Measurements from ENCODE around the gene DDX24.

The DDX24 gene

GRCh38 chr14:94047581-94047980, 33.4 kb downstream of the DDX24 start:
- Histone ChIP-seq H3K4me3 (ENCODE audit: extremely low read depth, insufficient read depth, low read length, poor library complexity, severe bottlenecking) (no peak overlapping the region), H3K36me3 (ENCODE audit: control insufficient read depth, insufficient read depth, low read length) (peaks cover 79% of the 10 kb centered on the region), H3K9me3 (ENCODE audit: control insufficient read depth, low read length) (no peaks in the 10 kb centered on the region), H3K4me1 (ENCODE audit: control insufficient read depth, insufficient read depth, low read length, poor library complexity, severe bottlenecking) (no peaks in the 10 kb centered on the region), H3K27ac (ENCODE audit: low read depth, low read length, severe bottlenecking) (no peak overlapping the region)
- 94 to 100% methylated on average over 3 of the region's 3 CpGs for WGBS, 2 experiments (ENCODE audit: insufficient coverage in 2 of 2)

- Histone ChIP-seq H3K27ac (ENCODE audit: low read depth, low read length, severe bottlenecking) (no peak overlapping the region), H3K4me3 (ENCODE audit: extremely low read depth, insufficient read depth, low read length, poor library complexity, severe bottlenecking) (no peak overlapping the region), H3K36me3 (ENCODE audit: control insufficient read depth, insufficient read depth, low read length) (peaks cover 72% of the 10 kb centered on the region), H3K4me1 (ENCODE audit: control insufficient read depth, insufficient read depth, low read length, poor library complexity, severe bottlenecking) (no peaks in the 10 kb centered on the region), H3K9me3 (ENCODE audit: control insufficient read depth, low read length) (no peaks in the 10 kb centered on the region)
- WGBS, 2 experiments (ENCODE audit: insufficient coverage in 2 of 2), result 93 to 100% methylated on average over 4 of the region's 7 CpGs
These were observed 34.2 kb downstream of the DDX24 start for GRCh38 chr14:94046696-94047250.

GRCh38 chr14:94045563-94046345, 35.2 kb downstream of the DDX24 start:
- peaks cover 62% of the 10 kb centered on the region for H3K36me3 ChIP-seq (ENCODE audit: control insufficient read depth, insufficient read depth, low read length)
- H3K27ac ChIP-seq (ENCODE audit: low read depth, low read length, severe bottlenecking), result no peak overlapping the region
- 97 to 99% methylated on average over 17 to 19 of the region's 19 CpGs for WGBS, 2 experiments (ENCODE audit: insufficient coverage in 2 of 2)
- no peak overlapping the region for H3K4me3 ChIP-seq (ENCODE audit: extremely low read depth, insufficient read depth, low read length, poor library complexity, severe bottlenecking)
- no peaks in the 10 kb centered on the region for H3K9me3 ChIP-seq (ENCODE audit: control insufficient read depth, low read length)
- no peaks in the 10 kb centered on the region for H3K4me1 ChIP-seq (ENCODE audit: control insufficient read depth, insufficient read depth, low read length, poor library complexity, severe bottlenecking)

- H3K27ac ChIP-seq (ENCODE audit: low read depth, low read length, severe bottlenecking), result no peak overlapping the region
- 94 to 98% methylated on average over 7 of the region's 8 CpGs for WGBS, 2 experiments (ENCODE audit: insufficient coverage in 2 of 2)
- no peaks in the 10 kb centered on the region for H3K4me1 ChIP-seq (ENCODE audit: control insufficient read depth, insufficient read depth, low read length, poor library complexity, severe bottlenecking)
- H3K4me3 ChIP-seq (ENCODE audit: extremely low read depth, insufficient read depth, low read length, poor library complexity, severe bottlenecking), result no peak overlapping the region
- H3K36me3 ChIP-seq (ENCODE audit: control insufficient read depth, insufficient read depth, low read length), result peaks cover 55% of the 10 kb centered on the region
- no peaks in the 10 kb centered on the region for H3K9me3 ChIP-seq (ENCODE audit: control insufficient read depth, low read length)
These were observed 35.9 kb downstream of the DDX24 start for GRCh38 chr14:94045101-94045500.

- WGBS, 2 experiments (ENCODE audit: insufficient coverage in 2 of 2), result 94 to 96% methylated on average over 12 to 18 of the region's 20 CpGs
- Histone ChIP-seq H3K27ac (ENCODE audit: low read depth, low read length, severe bottlenecking) (no peak overlapping the region), H3K36me3 (ENCODE audit: control insufficient read depth, insufficient read depth, low read length) (peaks cover 50% of the 10 kb centered on the region), H3K4me3 (ENCODE audit: extremely low read depth, insufficient read depth, low read length, poor library complexity, severe bottlenecking) (no peak overlapping the region), H3K4me1 (ENCODE audit: control insufficient read depth, insufficient read depth, low read length, poor library complexity, severe bottlenecking) (no peaks in the 10 kb centered on the region), H3K9me3 (ENCODE audit: control insufficient read depth, low read length) (no peaks in the 10 kb centered on the region)
These were observed 36.4 kb downstream of the DDX24 start for GRCh38 chr14:94044476-94045091.

- no peaks in the 10 kb centered on the region for H3K9me3 ChIP-seq (ENCODE audit: control insufficient read depth, low read length)
- no peak overlapping the region for H3K4me3 ChIP-seq (ENCODE audit: extremely low read depth, insufficient read depth, low read length, poor library complexity, severe bottlenecking)
- no peak overlapping the region for H3K27ac ChIP-seq (ENCODE audit: low read depth, low read length, severe bottlenecking)
- no peaks in the 10 kb centered on the region for H3K4me1 ChIP-seq (ENCODE audit: control insufficient read depth, insufficient read depth, low read length, poor library complexity, severe bottlenecking)
- WGBS, 2 experiments (ENCODE audit: insufficient coverage in 2 of 2), result 93 to 95% methylated on average over 10 to 12 of the region's 14 CpGs
- H3K36me3 ChIP-seq (ENCODE audit: control insufficient read depth, insufficient read depth, low read length), result peaks cover 43% of the 10 kb centered on the region
These were observed 37.1 kb downstream of the DDX24 start for GRCh38 chr14:94043756-94044475.

- Histone ChIP-seq H3K27ac (ENCODE audit: low read depth, low read length, severe bottlenecking) (no peak overlapping the region), H3K9me3 (ENCODE audit: control insufficient read depth, low read length) (no peaks in the 10 kb centered on the region), H3K36me3 (ENCODE audit: control insufficient read depth, insufficient read depth, low read length) (peaks cover 37% of the 10 kb centered on the region), H3K4me3 (ENCODE audit: extremely low read depth, insufficient read depth, low read length, poor library complexity, severe bottlenecking) (no peak overlapping the region), H3K4me1 (ENCODE audit: control insufficient read depth, insufficient read depth, low read length, poor library complexity, severe bottlenecking) (no peaks in the 10 kb centered on the region)
- WGBS, 2 experiments (ENCODE audit: insufficient coverage in 2 of 2), result 96 to 97% methylated on average over 10 of the region's 13 CpGs
These were observed 37.8 kb downstream of the DDX24 start for GRCh38 chr14:94043111-94043755.

- H3K4me3 ChIP-seq (ENCODE audit: extremely low read depth, insufficient read depth, low read length, poor library complexity, severe bottlenecking), result no peak overlapping the region
These were observed 38.4 kb downstream of the DDX24 start for GRCh38 chr14:94042433-94043091.

GRCh38 chr14:94041551-94042346, 39.3 kb downstream of the DDX24 start:
- H3K27ac ChIP-seq (ENCODE audit: low read depth, low read length, severe bottlenecking), result no peak overlapping the region
- peaks cover 22% of the 10 kb centered on the region for H3K36me3 ChIP-seq (ENCODE audit: control insufficient read depth, insufficient read depth, low read length)
- no peaks in the 10 kb centered on the region for H3K9me3 ChIP-seq (ENCODE audit: control insufficient read depth, low read length)
- no peak overlapping the region for H3K4me3 ChIP-seq (ENCODE audit: extremely low read depth, insufficient read depth, low read length, poor library complexity, severe bottlenecking)
- H3K4me1 ChIP-seq (ENCODE audit: control insufficient read depth, insufficient read depth, low read length, poor library complexity, severe bottlenecking), result no peaks in the 10 kb centered on the region
- 90 to 92% methylated on average over 15 to 17 of the region's 18 CpGs for whole genome bisulfite sequencing, 2 experiments (ENCODE audit: insufficient coverage in 2 of 2)

More at GRCh38 chr14:94042433-94043091, 38.4 kb downstream of the DDX24 start:
- 94 to 95% methylated on average over 9 to 12 of the region's 12 CpGs for WGBS, 2 experiments (ENCODE audit: insufficient coverage in 2 of 2)
- Histone ChIP-seq H3K36me3 (ENCODE audit: control insufficient read depth, insufficient read depth, low read length) (peaks cover 30% of the 10 kb centered on the region), H3K4me1 (ENCODE audit: control insufficient read depth, insufficient read depth, low read length, poor library complexity, severe bottlenecking) (no peaks in the 10 kb centered on the region), H3K9me3 (ENCODE audit: control insufficient read depth, low read length) (no peaks in the 10 kb centered on the region), H3K27ac (ENCODE audit: low read depth, low read length, severe bottlenecking) (no peak overlapping the region)
